Activated CD4-positive, alpha-beta T cell treated with anti-CD3 and anti-CD28 coated beads, Interleukin-2, amount 50 U/mL, for 24 hours (primary cell): Measurements from ENCODE around the gene ACAA1.

ENCODE experiments used
- DNase-seq, 2 donors: peaks; one replicate each; pipeline ENCODE4 v3.0.0-alpha.2; 2020; ENCODE audit warnings: low read depth in 1 of 2, low spot score in 1 of 2

Gene ACAA1

GRCh38 chr3:38154033-38154494, 17.1 kb upstream of the ACAA1 start:
- DNase-seq, result no peak

- DNase-seq, result no peak
Measured at GRCh38 chr3:38153221-38153620, 16.3 kb upstream of the ACAA1 start.

- no peak for DNase-seq
Measured at GRCh38 chr3:38152609-38153008, 15.7 kb upstream of the ACAA1 start.

GRCh38 chr3:38151667-38152265, 14.8 kb upstream of the ACAA1 start:
- DNase-seq, result no peak

- DNase-seq, result no peak
Measured at GRCh38 chr3:38150780-38151528, 14.0 kb upstream of the ACAA1 start.

- no peak for DNase-seq
Measured at GRCh38 chr3:38149708-38150107, 12.8 kb upstream of the ACAA1 start.

- DNase-seq, result no peak
Measured at GRCh38 chr3:38148311-38148882, 11.5 kb upstream of the ACAA1 start.

- DNase-seq, result no peak
Measured at GRCh38 chr3:38147421-38147820, 10.5 kb upstream of the ACAA1 start.

GRCh38 chr3:38146504-38146903, 9.6 kb upstream of the ACAA1 start:
- no peak for DNase-seq

GRCh38 chr3:38143511-38143910, 6.6 kb upstream of the ACAA1 start:
- no peak for DNase-seq

GRCh38 chr3:38142959-38143358, 6.0 kb upstream of the ACAA1 start:
- no peak for DNase-seq

GRCh38 chr3:38141952-38142273, 5.0 kb upstream of the ACAA1 start:
- DNase-seq, result no peak

GRCh38 chr3:38141173-38141951, 4.4 kb upstream of the ACAA1 start:
- DNase-seq, result no peak

- no peak for DNase-seq
Measured at GRCh38 chr3:38140326-38141172, 3.6 kb upstream of the ACAA1 start.

- DNase-seq, result no peak
Measured at GRCh38 chr3:38139652-38140051, 2.7 kb upstream of the ACAA1 start.

- DNase-seq, result no peak
Measured at GRCh38 chr3:38139191-38139590, 2.3 kb upstream of the ACAA1 start.

- DNase-seq, result peak; percentile 63 to 74
Measured at GRCh38 chr3:38138349-38139190, 1.6 kb upstream of the ACAA1 start, which contains the start of gene MYD88. Gene MYD88 (plus strand): TSS chr3:38138661. CDS start chr3:38138701, 40 bp downstream.

GRCh38 chr3:38137615-38138348, 855 bp upstream of the ACAA1 start:
- DNase-seq, result peak in 1 of 2 donors; percentile 17

GRCh38 chr3:38136393-38136776, 542 bp downstream of the ACAA1 start:
- no peak for DNase-seq
